Fibroblast of lung (primary cell): ENCODE results near the gene LCAT. TPM values are rescaled to one million over a fixed set of nuclear protein-coding genes. Genes with fewer than 3 reads are reported as not detected.
A peak's percentile ranks its signal among the peaks of the same experiment; 100 is the strongest.

ENCODE experiments used
- DNase-seq, 2 donors: peaks; one replicate each; pipeline versions ENCODE4 v3.0.0 to v3.0.0-alpha.2; 2010; ENCODE audit warnings: low read depth in 2 of 2
- H2AFZ ChIP-seq: 2 replicates; pipeline ENCODE4 v1.5.1; 2012; ENCODE audit warnings: low read length, control low read depth, inconsistent platforms
- H3K27ac ChIP-seq: 2 replicates; pipeline ENCODE4 v1.5.1; 2011; ENCODE audit warnings: low read length, control low read depth; ENCODE audit not compliant: insufficient read depth
- H3K27me3 ChIP-seq: 2 replicates; pipeline ENCODE4 v1.5.1; 2011; ENCODE audit warnings: mild to moderate bottlenecking, low read length; ENCODE audit not compliant: control insufficient read depth, insufficient read depth
- H3K36me3 ChIP-seq: 2 replicates; pipeline ENCODE4 v1.5.1; 2011; ENCODE audit warnings: low read length; ENCODE audit not compliant: control insufficient read depth, insufficient read depth
- H3K4me1 ChIP-seq: 2 replicates; pipeline ENCODE4 v1.5.1; 2011; ENCODE audit warnings: low read length; ENCODE audit not compliant: control insufficient read depth, insufficient read depth; ENCODE audit errors: extremely low read depth
- H3K4me2 ChIP-seq: 2 replicates; pipeline ENCODE4 v1.5.1; 2011; ENCODE audit warnings: low read length, control low read depth; ENCODE audit not compliant: insufficient read depth; ENCODE audit errors: extremely low read depth
- H3K4me3 ChIP-seq, 4 experiments: fragments of 200-600 bp in 1 of 4; sonication (generic) in 1 of 4; replicated peaks in 1 of 4; 2 replicates each; pipeline ENCODE4 v1.5.1; 2011 to 2016; ENCODE audit warnings: low read length in 4 of 4, low read depth in 3 of 4, mild to moderate bottlenecking in 3 of 4, control low read depth in 2 of 4, inconsistent platforms in 1 of 4, mixed read lengths in 1 of 4; ENCODE audit not compliant: insufficient read depth in 1 of 4; ENCODE audit errors: control extremely low read depth in 1 of 4
- H3K79me2 ChIP-seq: 2 replicates; pipeline ENCODE4 v1.5.1; 2012; ENCODE audit warnings: mild to moderate bottlenecking, low read length, inconsistent platforms; ENCODE audit not compliant: control insufficient read depth, insufficient read depth
- H3K9ac ChIP-seq: 2 replicates; pipeline ENCODE4 v1.5.1; 2011; ENCODE audit warnings: mild to moderate bottlenecking, low read length, control low read depth; ENCODE audit not compliant: insufficient read depth
- H3K9me3 ChIP-seq: 2 replicates; pipeline ENCODE4 v1.5.1; 2012; ENCODE audit warnings: low read depth, low read length; ENCODE audit not compliant: control insufficient read depth, insufficient read depth
- H4K20me1 ChIP-seq: 2 replicates; pipeline ENCODE4 v1.5.1; 2011; ENCODE audit warnings: low read length; ENCODE audit not compliant: control insufficient read depth, insufficient read depth; ENCODE audit errors: extremely low read depth
- CTCF ChIP-seq, 2 donors: IDR thresholded peaks in 1 of 2; conservative IDR thresholded peaks in 1 of 2; 1 replicate in 1 of 2; 2 replicates in 1 of 2; pipeline ENCODE4 v1.5.1; 2011 to 2012; ENCODE audit warnings: low read length in 2 of 2, control low read depth in 1 of 2, inconsistent platforms in 1 of 2, low read depth in 1 of 2, mild to moderate bottlenecking in 1 of 2
- EZH2 ChIP-seq: IDR thresholded peaks from 2 replicates; pipeline ENCODE4 v1.5.1; 2012; ENCODE audit warnings: low read length, control low read depth, mild to moderate bottlenecking; ENCODE audit errors: missing control alignments
- polyA plus RNA-seq, 2 donors: library from polyadenylated mRNA; depleted of rRNA in 1 of 2; stranded (reverse) in 1 of 2; unstranded in 1 of 2; fragments of >200 nt; gene quantifications; 2 replicates each; pipeline ENCODE4 v1.2.1, GENCODE V29; 2011 to 2012; ENCODE audit warnings: missing spikeins in 1 of 2
- total RNA-seq: library from RNA; depleted of rRNA; stranded (reverse); fragments of >200 nt; gene quantifications from 2 replicates; pipeline ENCODE4 v1.2.1, GENCODE V29; 2014

Gene LCAT
- total and polyA plus RNA-seq, 2 donors (not counting 1 experiment from before 2014, with no cell fraction given): 4.5 to 6.4 TPM

GRCh38 chr16:67897231-67897630 is 46.7 kb downstream of the LCAT start:
- H3K4me1 ChIP-seq: peaks cover 6% of the 10 kb centered on the region
- H3K36me3 ChIP-seq: no peaks in the 10 kb centered on the region
- H3K4me2 ChIP-seq: no peak overlapping the region
- no peaks in the 10 kb centered on the region for H4K20me1 ChIP-seq
- H3K79me2 ChIP-seq: peaks cover 35% of the 10 kb centered on the region
- no peak overlapping the region for H3K4me3 ChIP-seq
- H2AFZ ChIP-seq: no peak overlapping the region
- peak in 1 of 2 donors; percentile 57 for DNase-seq
- TF ChIP-seq EZH2: no peak
- no peak for TF ChIP-seq CTCF (conservative IDR thresholded peaks at IDR 0.05 in 1 of 2, IDR thresholded peaks at IDR 0.05 in 1 of 2; ENCODE audit: low read depth in 1 of 2, low read length in 2 of 2)
- H3K27ac ChIP-seq: no peak overlapping the region
- H3K9ac ChIP-seq: no peak overlapping the region
- H3K27me3 ChIP-seq: no peaks in the 10 kb centered on the region
- H3K9me3 ChIP-seq: no peaks in the 10 kb centered on the region

- Histone ChIP-seq H2AFZ (peak overlapping the region; percentile 81), H3K4me2 (peak overlapping the region; percentile 98), H3K27ac (peak overlapping the region; percentile 97), H3K9ac (peak overlapping the region; percentile 100), H3K4me3 (peak overlapping the region; percentile 82 to 99 (median 97)), H3K27me3 (no peaks in the 10 kb centered on the region), H3K4me1 (peaks cover 6% of the 10 kb centered on the region), H3K9me3 (no peaks in the 10 kb centered on the region), H3K36me3 (no peaks in the 10 kb centered on the region), H3K79me2 (peaks cover 29% of the 10 kb centered on the region), H4K20me1 (no peaks in the 10 kb centered on the region)
- DNase-seq: peak in 1 of 2 donors; percentile 24
- TF ChIP-seq EZH2 (no peak), CTCF (conservative IDR thresholded peaks at IDR 0.05 in 1 of 2, IDR thresholded peaks at IDR 0.05 in 1 of 2; ENCODE audit: low read depth in 1 of 2, low read length in 2 of 2) (no peak)
These were observed 50.0 kb downstream of the LCAT start for GRCh38 chr16:67893743-67894399.

GRCh38 chr16:67892899-67893742 is 50.8 kb downstream of the LCAT start, which contains the start of gene PSKH1:
TSS of gene PSKH1 (plus strand) at chr16:67893254. CDS start at chr16:67908750, 15,496 bp downstream.
- Histone ChIP-seq H3K9me3 (no peaks in the 10 kb centered on the region), H3K9ac (peak within 1 kb of the TSS; percentile 100), H3K4me3 (peak within 1 kb of the TSS; percentile 82 to 99 (median 97)), H3K4me1 (peaks cover 6% of the 10 kb centered on the region), H3K27ac (peak within 1 kb of the TSS; percentile 97), H3K4me2 (peak within 1 kb of the TSS; percentile 98), H3K27me3 (no peaks in the 10 kb centered on the region), H3K79me2 (peaks cover 29% of the 10 kb centered on the region), H2AFZ (peak within 1 kb of the TSS; percentile 84), H3K36me3 (no peaks in the 10 kb centered on the region), H4K20me1 (no peaks in the 10 kb centered on the region)
- peak; percentile 93 to 95 for DNase-seq
- no peak for TF ChIP-seq CTCF (conservative IDR thresholded peaks at IDR 0.05 in 1 of 2, IDR thresholded peaks at IDR 0.05 in 1 of 2; ENCODE audit: low read depth in 1 of 2, low read length in 2 of 2)
- TF ChIP-seq EZH2: no peak
